ENCODE measurements around the gene GPC3.
"Not testable (repeated sequence)": the region's sequence is repeated elsewhere in the genome, so short reads cannot be mapped to it uniquely, and the experiment has no call there.

Gene GPC3

GRCh38 chrX:133923548-133923947, 61.8 kb downstream of the GPC3 start:
- no peak for DNase-seq

GRCh38 chrX:133923113-133923512, 62.3 kb downstream of the GPC3 start:
- DNase-seq, result no peak

DNA sequence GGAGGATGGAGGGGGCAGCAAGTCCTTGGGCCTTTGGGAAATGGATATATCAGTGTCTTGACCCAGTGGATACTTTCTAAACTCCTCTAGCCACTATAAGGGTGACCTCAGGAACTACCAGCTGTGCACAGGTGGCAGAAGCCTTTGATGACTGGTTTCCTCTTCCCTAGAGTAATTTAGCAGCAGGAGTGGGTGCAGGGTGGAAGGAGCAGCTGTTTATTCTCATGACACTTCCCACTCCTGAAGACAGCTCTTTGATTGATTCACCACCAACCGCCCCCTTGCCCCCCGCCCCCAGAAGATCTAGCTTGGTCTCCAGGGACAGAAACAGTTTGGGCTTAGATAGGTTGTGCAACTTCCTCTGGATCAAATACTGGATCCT, 63.0 kb downstream of the GPC3 start:
- DNase-seq, result no peak

DNA sequence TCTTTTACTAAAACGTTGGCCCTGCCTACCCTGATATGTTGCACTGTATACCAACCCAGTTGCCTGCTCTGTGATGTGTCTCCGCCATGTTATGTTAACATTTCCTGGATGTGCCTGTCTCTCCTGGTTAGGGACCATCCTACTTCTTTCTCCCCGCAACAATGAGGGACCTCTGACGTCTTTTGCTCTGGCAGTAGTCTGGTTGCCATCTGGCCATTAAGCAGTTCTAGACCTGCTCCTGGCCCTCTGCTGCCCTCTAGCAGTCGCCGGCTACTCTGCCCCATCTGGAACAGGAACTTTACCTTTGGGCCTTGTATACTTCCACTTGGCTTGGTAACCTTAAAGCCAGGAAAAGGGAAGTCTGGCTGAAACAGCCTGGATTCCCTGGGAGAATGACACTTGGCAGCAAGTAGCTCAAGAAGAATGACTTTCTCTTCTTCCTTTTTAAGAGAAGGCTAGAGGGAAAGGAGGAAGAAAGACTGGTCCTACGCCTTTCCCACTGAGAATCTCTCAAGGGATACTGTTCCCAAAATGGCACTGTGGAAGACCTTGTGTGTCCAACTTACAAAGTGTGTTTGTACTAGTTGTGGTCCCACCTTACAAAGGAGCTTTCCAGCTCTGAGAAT, 63.5 kb downstream of the GPC3 start:
- peak; percentile 34 to 41 for DNase-seq

DNA sequence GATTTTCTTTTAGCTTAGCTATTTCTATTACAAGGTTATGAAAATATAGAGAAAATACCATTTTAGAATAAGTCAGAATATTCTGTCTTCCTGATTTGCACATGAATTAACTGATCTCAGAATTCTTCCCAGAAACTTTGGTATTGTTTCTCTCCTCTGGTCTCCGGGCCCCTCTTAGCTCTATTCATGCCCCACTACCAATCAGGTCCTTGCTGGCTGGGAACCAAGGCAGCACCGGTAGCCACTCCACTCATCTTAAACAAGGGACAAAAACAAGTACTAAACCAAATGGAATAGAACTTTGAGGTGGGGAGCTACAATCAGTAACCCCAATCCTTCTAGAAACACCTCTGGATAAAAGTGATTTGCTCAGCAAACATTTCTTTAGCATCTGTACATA, 64.3 kb downstream of the GPC3 start:
- no peak for DNase-seq

DNA sequence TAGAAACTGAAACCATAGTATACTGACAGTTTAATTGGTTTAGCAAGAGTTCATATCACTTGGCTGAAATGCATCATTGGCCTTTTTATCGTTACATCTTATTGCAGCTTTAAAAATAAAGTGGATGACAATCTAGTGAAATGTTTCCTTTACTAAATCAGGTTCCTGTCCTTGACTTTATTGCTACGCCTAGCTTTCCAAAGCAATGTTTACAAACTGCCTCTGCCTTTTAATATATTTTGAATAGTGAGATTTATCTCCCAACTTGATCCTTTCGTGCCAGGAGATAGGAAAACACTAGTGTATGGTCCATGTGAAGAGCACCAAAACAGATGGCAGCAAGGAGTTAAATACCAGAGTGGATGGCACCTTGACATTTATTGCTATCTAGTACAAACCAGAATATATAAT, 67.0 kb downstream of the GPC3 start:
- no peak for DNase-seq

DNA sequence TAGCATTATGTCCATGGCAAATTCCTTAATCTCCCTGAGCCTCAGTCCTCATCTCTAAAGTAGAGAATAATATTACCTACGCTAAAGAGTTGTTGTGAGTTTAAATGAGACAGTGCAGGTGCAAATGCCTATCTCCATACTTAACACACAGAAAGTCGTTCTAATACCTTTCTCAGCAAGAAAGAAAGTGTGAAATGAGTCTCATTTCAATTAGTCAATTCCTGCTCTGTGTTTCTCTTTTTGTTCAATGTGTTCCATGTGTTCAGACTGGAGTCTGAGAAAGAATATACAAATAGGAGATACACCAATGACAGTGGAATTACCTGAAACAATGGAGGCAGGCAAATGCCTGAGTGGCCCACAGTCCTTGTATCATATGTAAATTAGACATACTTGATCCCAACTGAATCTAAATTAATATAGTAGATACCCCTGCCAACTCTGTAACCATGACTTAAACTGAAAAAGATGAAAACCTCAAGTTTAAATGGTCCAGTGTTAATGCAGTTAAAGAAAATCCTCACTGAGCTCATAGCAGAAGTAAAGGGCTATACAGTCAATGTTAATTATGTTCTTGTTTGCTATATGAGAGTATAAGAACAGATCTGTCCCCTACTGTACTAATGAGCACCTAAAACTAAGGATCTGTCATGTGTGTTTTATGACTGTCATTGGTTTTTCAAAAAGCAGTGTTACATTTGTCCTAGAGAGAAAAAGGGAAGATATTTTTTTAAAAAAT, 68.2 kb downstream of the GPC3 start:
- no peak for DNase-seq

DNA sequence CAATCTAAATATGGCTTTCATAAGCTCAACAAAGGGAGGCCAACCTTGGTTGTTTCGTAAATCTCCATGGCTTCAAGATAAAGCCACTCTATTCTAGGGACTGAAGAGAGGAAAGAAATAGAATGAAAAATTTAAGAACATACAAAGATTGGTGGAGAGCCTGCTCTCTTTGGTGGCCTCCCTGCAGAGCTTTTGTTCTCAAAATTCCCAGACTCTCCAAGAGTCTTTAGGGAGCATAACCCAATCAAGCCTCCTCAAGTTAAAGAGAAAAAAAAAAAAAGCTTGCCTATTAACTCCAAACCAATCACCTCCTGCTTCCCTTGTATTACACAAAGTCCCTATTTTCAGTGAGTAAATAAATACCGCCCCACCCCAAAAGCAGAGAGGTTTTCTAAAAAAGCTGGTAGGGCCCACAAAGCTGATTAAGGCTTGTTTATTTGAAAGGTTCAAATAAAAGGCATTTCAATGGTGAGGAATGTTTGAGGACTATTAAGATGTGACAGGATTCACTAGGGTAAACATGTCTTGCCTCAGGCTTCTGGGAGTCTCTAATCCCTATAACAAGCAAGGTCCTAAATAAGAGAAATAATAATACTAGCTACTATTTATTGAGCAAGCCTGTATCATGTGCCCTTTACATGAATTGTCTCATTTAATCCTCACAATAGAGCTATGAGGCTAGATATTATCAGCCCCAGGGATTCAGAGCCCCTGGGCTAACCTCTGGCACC, 71.6 kb downstream of the GPC3 start:
- DNase-seq, result no peak

DNA sequence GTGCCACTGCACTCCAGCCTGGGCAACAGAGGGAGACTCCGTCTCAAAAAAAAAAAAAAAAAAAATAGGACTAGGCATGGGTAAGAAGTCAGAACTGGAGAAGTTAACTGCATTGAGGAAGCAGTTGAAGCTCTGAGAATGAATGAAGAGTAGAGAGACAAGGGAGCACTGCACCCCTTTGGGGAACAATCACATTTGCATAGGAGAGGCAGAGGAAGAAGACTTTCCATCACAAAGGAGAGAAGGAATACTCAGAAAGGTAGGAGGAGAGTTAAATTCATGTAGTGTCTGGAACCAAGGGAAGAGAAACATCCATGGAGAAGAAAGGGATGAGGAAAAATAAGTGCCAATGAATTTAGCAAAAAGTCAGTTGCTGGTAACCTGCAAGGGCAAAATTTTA, 72.4 kb downstream of the GPC3 start:
- DNase-seq, result no peak

DNA sequence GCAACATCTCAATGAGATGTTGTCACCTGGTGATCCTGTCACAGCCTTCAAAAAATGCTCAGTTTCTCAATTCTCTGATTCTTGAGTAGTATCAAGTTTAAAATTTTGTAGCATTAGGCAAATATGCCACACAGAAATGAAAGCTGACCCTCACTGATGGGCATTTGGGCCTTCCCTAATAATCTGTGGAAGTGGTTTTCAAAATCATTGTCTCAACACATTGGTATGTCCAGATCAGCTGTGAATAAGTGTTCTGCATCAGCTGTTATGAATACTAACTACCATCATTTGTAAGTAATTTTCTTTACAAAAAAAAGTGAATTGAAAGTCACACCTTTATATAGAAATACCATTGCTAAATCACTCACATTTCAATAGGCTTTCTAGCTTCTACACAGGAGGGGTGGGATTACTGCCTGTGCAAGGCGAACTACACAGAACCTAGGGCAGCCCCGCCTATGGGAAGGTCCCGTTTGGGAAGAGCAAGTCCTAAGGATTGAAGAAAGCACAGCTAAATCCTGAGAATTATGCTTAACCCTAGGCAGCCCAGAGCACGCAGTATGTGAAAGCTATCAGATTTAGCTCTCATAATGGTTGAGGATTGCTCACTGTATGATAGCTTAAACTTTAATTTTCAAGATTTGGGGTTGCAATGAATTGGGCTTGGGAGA, 73.4 kb downstream of the GPC3 start:
- DNase-seq, result no peak

DNA sequence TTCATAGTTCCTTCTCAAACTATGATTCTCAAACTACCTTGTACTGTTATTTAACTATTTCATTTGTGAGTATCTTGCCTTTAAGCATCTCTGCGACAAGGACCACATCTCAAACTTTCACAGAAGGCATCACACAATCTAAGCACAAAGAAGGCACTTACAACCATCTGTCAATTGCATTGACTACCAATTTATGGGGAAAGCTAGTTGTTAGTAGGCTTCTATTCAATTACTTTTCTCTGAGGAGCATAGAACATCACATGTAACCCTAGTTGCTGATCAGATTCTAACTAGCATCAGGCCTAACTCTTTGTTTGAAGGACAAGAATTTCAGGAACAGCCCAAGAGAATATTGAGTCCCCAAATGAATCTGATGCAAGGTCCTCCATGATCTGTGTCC, 74.9 kb downstream of the GPC3 start:
- DNase-seq, result no peak

- DNase-seq, result no peak
Measured at GRCh38 chrX:133909888-133910287, 75.5 kb downstream of the GPC3 start.

GRCh38 chrX:133908223-133908955, 77.0 kb downstream of the GPC3 start:
- DNase-seq, result no peak

DNA sequence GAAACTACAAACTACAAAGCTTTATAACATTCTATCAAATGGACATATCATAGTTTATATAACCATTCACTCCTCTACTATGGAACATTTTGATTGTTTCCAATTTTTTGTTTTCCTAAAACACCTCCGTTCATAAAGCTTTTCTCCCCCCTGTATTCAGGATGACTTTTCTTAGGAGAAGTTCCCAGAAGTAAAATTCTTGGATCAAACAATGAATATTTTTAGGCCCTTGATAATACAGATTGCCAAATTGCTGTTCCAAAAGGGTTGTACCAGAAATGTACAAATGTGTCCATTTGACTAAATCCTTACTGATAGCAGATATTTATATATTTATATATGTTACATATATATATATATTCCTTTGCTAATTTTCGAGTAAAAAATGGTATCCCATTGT, 77.8 kb downstream of the GPC3 start:
- DNase-seq, result no peak

GRCh38 chrX:133905305-133905704, 80.1 kb downstream of the GPC3 start:
- DNase-seq, result no peak

GRCh38 chrX:133897593-133898163, 87.7 kb downstream of the GPC3 start:
- DNase-seq, result peak in 1 of 2 experiments; percentile 30

DNA sequence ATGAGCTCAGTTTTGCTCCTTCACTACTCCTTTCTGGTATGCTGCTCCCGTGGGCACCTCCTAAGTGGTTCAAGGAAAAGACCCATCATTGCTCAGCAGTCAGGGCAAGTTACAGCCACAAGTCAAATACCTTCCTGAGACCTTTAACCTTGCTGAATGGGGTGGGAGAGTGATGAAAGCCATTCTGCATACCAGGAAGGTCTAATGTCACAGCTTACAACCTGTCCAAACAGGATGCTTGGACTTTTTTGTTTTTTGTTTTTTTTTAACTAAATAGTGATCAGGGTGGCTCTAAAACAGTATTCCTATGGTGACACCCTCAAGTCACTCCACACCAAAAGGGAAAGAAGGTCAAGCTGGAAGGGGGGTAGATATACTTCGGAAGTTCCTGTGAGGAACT, 93.1 kb downstream of the GPC3 start:
- DNase-seq, result no peak

DNA sequence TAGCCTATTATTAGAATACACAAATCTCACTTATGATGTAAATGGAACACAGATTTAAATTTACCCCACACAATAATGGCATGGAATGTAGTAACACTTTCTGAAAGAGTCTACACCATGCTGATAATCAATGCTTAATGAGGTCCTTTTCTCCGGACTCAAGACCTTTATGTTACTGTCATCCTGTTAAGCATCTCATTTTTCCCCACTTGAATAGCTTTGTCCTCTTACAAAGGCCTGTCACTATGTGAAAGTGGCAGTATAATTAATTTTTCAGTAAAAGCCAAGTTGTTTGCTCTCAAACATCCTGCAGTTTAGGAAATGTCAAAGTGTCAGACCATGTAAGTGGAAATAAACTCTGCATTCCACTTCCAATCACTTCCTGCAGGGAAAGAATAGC, 96.4 kb downstream of the GPC3 start:
- no peak for DNase-seq

- DNase-seq, result not testable (repeated sequence)
Measured at GRCh38 chrX:133888084-133888483, 97.3 kb downstream of the GPC3 start.

DNA sequence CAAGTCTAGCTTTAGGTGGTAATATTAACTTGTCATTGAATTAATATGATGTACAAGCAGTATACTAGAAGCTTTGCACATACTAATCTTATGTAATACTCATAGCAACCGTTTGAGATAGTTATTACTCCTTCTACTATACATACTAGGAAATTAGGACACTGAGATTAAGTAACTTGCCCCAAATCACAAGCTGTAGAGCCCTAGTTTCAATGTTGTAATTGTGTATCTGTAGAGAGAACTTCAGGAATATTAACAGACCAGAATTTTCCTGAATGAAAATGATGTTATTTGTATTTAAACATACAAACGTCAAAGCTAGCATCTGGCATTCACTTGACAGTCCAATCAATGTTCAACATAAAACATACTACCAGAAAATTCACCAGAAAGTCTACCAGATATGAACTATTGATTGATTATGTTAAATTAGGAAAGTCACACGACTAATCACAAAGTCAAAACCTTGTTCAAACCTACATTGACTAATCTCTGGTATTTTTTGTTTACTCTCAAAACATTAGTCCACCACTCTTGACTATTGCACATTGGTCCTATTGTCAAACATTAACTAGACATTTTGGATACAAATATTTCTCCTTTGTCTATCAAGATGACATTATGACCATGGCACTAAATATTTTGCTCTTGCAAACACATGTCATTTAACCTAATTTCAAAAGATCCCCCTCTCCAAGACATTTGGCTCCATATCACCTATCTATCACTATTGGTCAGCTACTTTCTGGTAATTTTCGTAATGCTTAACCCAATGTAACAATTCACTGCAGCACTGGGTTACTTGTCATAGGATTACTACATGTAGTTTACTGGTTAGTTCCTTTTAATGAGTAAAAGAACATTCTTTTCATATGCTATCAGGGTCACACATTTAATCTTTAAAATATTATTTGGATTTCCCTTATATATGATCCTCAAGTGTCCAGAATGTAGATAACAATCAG, 100.7 kb downstream of the GPC3 start:
- no peak for DNase-seq

- no peak for DNase-seq
Measured at GRCh38 chrX:133881893-133882292, 103.5 kb downstream of the GPC3 start.
